ENCODE data around the gene ZNF282. TPM values are rescaled to one million over a fixed set of nuclear protein-coding genes. Genes with fewer than 3 reads are reported as not detected.

ZNF282 gene
- total RNA-seq, 1 experiment from 2014 or later = 39.0 TPM

GRCh38 chr7:149188213-149188612 is 7.1 kb upstream of the ZNF282 start:
- Histone ChIP-seq H3K18ac (ENCODE audit: insufficient read length, low read depth, low read length) (no peak overlapping the region), H3K9me3 (ENCODE audit: control insufficient read depth, low read depth, low read length) (no peaks in the 10 kb centered on the region), H3K4ac (ENCODE audit: low read depth, low read length) (no peak overlapping the region), H4K5ac (ENCODE audit: insufficient read length, low read depth, low read length) (no peak overlapping the region), H2BK120ac (ENCODE audit: low read depth, low read length, poor library complexity, severe bottlenecking) (no peak overlapping the region), H4K20me1 (ENCODE audit: control insufficient read depth, insufficient read depth, insufficient read length) (no peaks in the 10 kb centered on the region), H4K8ac (replicated peaks; ENCODE audit: insufficient read length, low read depth, low read length) (no peak overlapping the region), H4K91ac (ENCODE audit: insufficient read length, low read depth, low read length) (no peak overlapping the region), H2AFZ (ENCODE audit: low read length) (no peak overlapping the region), H2BK12ac (ENCODE audit: insufficient read length, low read depth, low read length) (no peak overlapping the region), H2BK5ac (ENCODE audit: insufficient read length, low read length) (no peak overlapping the region), H3K79me2 (ENCODE audit: insufficient read depth, low read length) (no peaks in the 10 kb centered on the region), H2BK15ac (ENCODE audit: low read depth, low read length) (no peak overlapping the region), H3K56ac (ENCODE audit: insufficient read length, low read depth, low read length) (no peak overlapping the region), H3K23ac (ENCODE audit: insufficient read length, low read depth, low read length) (no peak overlapping the region), H2BK20ac (ENCODE audit: low read depth, low read length, poor library complexity, severe bottlenecking) (no peak overlapping the region), H3K23me2 (ENCODE audit: insufficient read length, low read depth, low read length, poor library complexity, severe bottlenecking) (no peaks in the 10 kb centered on the region), H3K14ac (ENCODE audit: insufficient read depth, low read length) (no peak overlapping the region), H3K79me1 (ENCODE audit: insufficient read depth, low read depth, low read length, poor library complexity, severe bottlenecking) (no peaks in the 10 kb centered on the region), H3T11ph (ENCODE audit: low read length) (no peak overlapping the region), H3K4me2 (ENCODE audit: insufficient read depth, insufficient read length, low read length) (no peak overlapping the region), H3K9ac (ENCODE audit: extremely low read depth, insufficient read length, low read length) (no peak overlapping the region), H3K4me1 (ENCODE audit: insufficient read depth, low read length) (no peaks in the 10 kb centered on the region), H2AK5ac (ENCODE audit: insufficient read length, low read length) (no peak overlapping the region), H3K27me3 (ENCODE audit: insufficient read depth, low read length) (no peaks in the 10 kb centered on the region), H3K27ac (ENCODE audit: insufficient read length, low read depth, low read length) (no peak overlapping the region)
- DNase-seq = no peak
- no peaks in the 10 kb centered on the region for H3K27me3 Mint-ChIP-seq (ENCODE audit: low read depth)
- H3K4me1 Mint-ChIP-seq = no peaks in the 10 kb centered on the region
- no peak overlapping the region for H3K4me3 Mint-ChIP-seq
- no peak for TF ChIP-seq CTCF (conservative IDR thresholded peaks at IDR 0.05)
- no CpG with 5 or more reads among the region's 2 CpGs for WGBS (ENCODE audit: extremely low coverage, insufficient read length, low lambda C conversion rate)
- H3K9me3 Mint-ChIP-seq = no peaks in the 10 kb centered on the region; a peak in 1 of 5 replicates
- H3K27ac Mint-ChIP-seq = no peak overlapping the region
- peaks cover 0 to 2% (median 0%) of the 10 kb centered on the region in 3 experiments; a peak in 1 of 7 replicates for H3K36me3 Mint-ChIP-seq (ENCODE audit: insufficient read depth in 1 of 3, low read depth in 3 of 3)

All from H9 (cell line).